ENCODE data around the gene MCF2L. TPM values are rescaled to one million over a fixed set of nuclear protein-coding genes. Genes with fewer than 3 reads are reported as not detected.

The MCF2L gene
- total RNA-seq, 1 donor from 2014 or later: 40.4 TPM

DNA sequence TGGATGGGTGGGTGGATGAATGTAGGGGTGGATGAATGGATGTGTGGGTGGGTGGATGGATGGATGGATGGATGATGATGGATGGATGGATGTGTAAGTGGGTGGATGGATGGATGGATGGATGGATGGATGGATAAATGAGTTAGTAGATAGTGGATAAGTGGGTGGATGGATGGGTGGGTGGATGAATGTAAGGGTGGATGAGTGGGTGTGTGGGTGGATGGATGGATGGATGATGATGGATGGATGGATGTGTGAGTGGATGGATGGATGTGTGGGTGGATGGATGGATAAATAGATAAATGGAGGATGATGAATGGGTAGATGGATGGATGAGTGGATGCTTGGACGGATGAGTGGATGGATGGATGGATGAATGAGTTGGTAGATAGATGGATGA, 3.2 kb downstream of the MCF2L start:
- no peak for TF ChIP-seq EZH2phosphoT487 (IDR thresholded peaks at IDR 0.05)
- TF ChIP-seq EZH2 (IDR thresholded peaks at IDR 0.05): no peak
- TF ChIP-seq, protein P1, sequence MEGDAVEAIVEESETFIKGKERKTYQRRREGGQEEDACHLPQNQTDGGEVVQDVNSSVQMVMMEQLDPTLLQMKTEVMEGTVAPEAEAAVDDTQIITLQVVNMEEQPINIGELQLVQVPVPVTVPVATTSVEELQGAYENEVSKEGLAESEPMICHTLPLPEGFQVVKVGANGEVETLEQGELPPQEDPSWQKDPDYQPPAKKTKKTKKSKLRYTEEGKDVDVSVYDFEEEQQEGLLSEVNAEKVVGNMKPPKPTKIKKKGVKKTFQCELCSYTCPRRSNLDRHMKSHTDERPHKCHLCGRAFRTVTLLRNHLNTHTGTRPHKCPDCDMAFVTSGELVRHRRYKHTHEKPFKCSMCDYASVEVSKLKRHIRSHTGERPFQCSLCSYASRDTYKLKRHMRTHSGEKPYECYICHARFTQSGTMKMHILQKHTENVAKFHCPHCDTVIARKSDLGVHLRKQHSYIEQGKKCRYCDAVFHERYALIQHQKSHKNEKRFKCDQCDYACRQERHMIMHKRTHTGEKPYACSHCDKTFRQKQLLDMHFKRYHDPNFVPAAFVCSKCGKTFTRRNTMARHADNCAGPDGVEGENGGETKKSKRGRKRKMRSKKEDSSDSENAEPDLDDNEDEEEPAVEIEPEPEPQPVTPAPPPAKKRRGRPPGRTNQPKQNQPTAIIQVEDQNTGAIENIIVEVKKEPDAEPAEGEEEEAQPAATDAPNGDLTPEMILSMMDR (IDR thresholded peaks at IDR 0.05): no peak
- Histone ChIP-seq H3K27ac (no peak overlapping the region), H3K79me2 (ENCODE audit: low read depth) (peaks cover 19% of the 10 kb centered on the region), H3K27me3 (peaks cover 39% of the 10 kb centered on the region), H3K36me3 (no peaks in the 10 kb centered on the region), H3K4me1 (peaks cover 13% of the 10 kb centered on the region), H4K20me1 (ENCODE audit: low read depth) (peaks cover 72% of the 10 kb centered on the region), H3F3A (ENCODE audit: low read depth) (peaks cover 13% of the 10 kb centered on the region), H3K4me3 (no peak overlapping the region), H3K9ac (no peak overlapping the region), H3K4me2 (no peak overlapping the region), H3K9me3 (ENCODE audit: low read depth) (no peaks in the 10 kb centered on the region), H2AFZ (replicated peaks) (no peak overlapping the region)
- no peak for DNase-seq (ENCODE audit: low spot score)
- H3K36me3 Mint-ChIP-seq: peaks cover 16% of the 10 kb centered on the region
- peaks cover 22% of the 10 kb centered on the region for H3K4me1 Mint-ChIP-seq
- H3K27me3 Mint-ChIP-seq (ENCODE audit: insufficient read depth, low read depth): peaks cover 10% of the 10 kb centered on the region
- H3K4me3 Mint-ChIP-seq: no peak overlapping the region
- no peak overlapping the region for H3K27ac Mint-ChIP-seq
- peaks cover 13% of the 10 kb centered on the region for H3K9me3 Mint-ChIP-seq

DNA sequence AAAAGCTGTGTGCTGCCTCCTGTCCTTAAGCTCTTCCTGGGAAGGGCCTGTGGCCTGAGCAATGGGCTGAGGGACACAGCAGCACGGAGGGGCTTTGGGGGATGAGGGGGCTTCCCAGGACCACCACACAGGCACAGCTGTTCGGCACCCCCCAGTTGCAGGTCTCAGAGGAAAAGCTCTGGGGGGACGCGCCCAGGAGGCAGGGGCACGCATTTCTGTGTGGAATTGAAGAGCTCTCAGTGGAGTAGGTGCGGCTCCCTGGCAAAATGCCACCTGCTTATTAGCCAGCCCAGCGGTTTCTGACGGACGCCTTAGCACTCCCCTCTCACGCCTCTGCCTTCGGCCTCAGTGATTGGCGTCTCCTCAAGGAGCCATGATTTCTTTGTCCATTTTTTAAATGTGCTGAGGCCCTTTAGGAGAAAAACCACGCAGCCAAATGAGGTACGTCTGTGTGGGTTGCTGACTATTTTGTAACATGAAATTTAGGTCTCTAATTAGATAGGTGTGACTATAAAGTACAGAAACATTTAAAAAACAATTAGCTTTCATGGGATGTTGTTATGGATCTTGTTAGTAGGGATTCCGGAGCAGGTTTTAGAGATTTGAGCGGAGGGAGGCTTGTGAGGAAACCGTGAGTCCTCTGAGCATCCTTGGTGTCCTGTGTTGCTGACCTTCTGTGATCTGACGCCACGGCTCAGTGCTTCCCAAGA, 4.0 kb downstream of the MCF2L start:
- H3F3A ChIP-seq (ENCODE audit: low read depth): peaks cover 13% of the 10 kb centered on the region
- peaks cover 9% of the 10 kb centered on the region for H3K27me3 Mint-ChIP-seq (ENCODE audit: insufficient read depth, low read depth)
- no peak overlapping the region for H3K27ac Mint-ChIP-seq
- H3K4me3 ChIP-seq: no peak overlapping the region
- no peak overlapping the region for H2AFZ ChIP-seq (replicated peaks)
- no peaks in the 10 kb centered on the region for H3K9me3 ChIP-seq (ENCODE audit: low read depth)
- TF ChIP-seq EZH2 (IDR thresholded peaks at IDR 0.05) (no peak), EZH2phosphoT487 (IDR thresholded peaks at IDR 0.05) (no peak)
- TF ChIP-seq, protein P1 (IDR thresholded peaks at IDR 0.05): no peak
- no peaks in the 10 kb centered on the region for H3K36me3 ChIP-seq
- peaks cover 13% of the 10 kb centered on the region for H3K9me3 Mint-ChIP-seq
- no peak overlapping the region for H3K4me2 ChIP-seq
- H3K79me2 ChIP-seq (ENCODE audit: low read depth): peaks cover 19% of the 10 kb centered on the region
- H3K27ac ChIP-seq: no peak overlapping the region
- peaks cover 12% of the 10 kb centered on the region for H3K36me3 Mint-ChIP-seq
- H3K4me1 ChIP-seq: peaks cover 13% of the 10 kb centered on the region
- peaks cover 31% of the 10 kb centered on the region for H3K27me3 ChIP-seq
- no peak for DNase-seq (ENCODE audit: low spot score)
- H3K4me3 Mint-ChIP-seq: no peak overlapping the region
- peaks cover 28% of the 10 kb centered on the region for H3K4me1 Mint-ChIP-seq
- H4K20me1 ChIP-seq (ENCODE audit: low read depth): peaks cover 67% of the 10 kb centered on the region
- no peak overlapping the region for H3K9ac ChIP-seq

DNA sequence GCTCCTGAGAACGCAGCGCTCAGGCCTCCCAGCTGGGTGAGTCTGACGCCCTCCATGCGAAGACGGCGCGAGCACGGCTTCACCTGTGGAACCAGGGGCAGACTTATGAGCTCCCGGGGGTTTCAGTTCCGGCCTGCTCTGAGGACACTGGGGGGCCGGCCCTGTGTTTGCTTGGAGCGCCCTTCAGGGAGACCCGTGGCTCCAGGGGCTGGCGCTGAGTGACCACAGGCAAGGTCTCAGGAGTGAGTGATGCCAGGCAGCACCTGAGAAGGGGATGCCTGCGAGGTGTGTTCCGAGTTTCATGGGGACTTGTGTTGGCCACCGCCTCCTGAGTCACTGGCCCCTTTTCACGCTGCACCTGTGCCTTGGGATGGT, 4.5 kb downstream of the MCF2L start:
- H3K4me3 Mint-ChIP-seq: no peak overlapping the region
- no peak overlapping the region for H3K4me3 ChIP-seq
- H3K27me3 ChIP-seq: peaks cover 26% of the 10 kb centered on the region
- peaks cover 8% of the 10 kb centered on the region for H3K4me1 ChIP-seq
- no peak overlapping the region for H3K27ac ChIP-seq
- peaks cover 12% of the 10 kb centered on the region for H3K36me3 Mint-ChIP-seq
- peaks cover 66% of the 10 kb centered on the region for H4K20me1 ChIP-seq (ENCODE audit: low read depth)
- peaks cover 6% of the 10 kb centered on the region for H3K27me3 Mint-ChIP-seq (ENCODE audit: insufficient read depth, low read depth)
- TF ChIP-seq, protein P1 (IDR thresholded peaks at IDR 0.05): no peak
- TF ChIP-seq EZH2 (IDR thresholded peaks at IDR 0.05) (no peak), EZH2phosphoT487 (IDR thresholded peaks at IDR 0.05) (no peak)
- H3K79me2 ChIP-seq (ENCODE audit: low read depth): peaks cover 19% of the 10 kb centered on the region
- peaks cover 13% of the 10 kb centered on the region for H3F3A ChIP-seq (ENCODE audit: low read depth)
- H3K9ac ChIP-seq: no peak overlapping the region
- H3K9me3 Mint-ChIP-seq: peaks cover 13% of the 10 kb centered on the region
- no peak overlapping the region for H3K4me2 ChIP-seq
- no peak for DNase-seq (ENCODE audit: low spot score)
- no peak overlapping the region for H3K27ac Mint-ChIP-seq
- no peaks in the 10 kb centered on the region for H3K9me3 ChIP-seq (ENCODE audit: low read depth)
- no peaks in the 10 kb centered on the region for H3K36me3 ChIP-seq
- H2AFZ ChIP-seq (replicated peaks): no peak overlapping the region
- peaks cover 30% of the 10 kb centered on the region for H3K4me1 Mint-ChIP-seq
